ENCODE results near the gene CENPP.

GRCh38 chr9:92493749-92494387, 168.1 kb downstream of the CENPP start:
- TF ChIP-seq CTCF (IDR thresholded peaks at IDR 0.05; ENCODE audit: low read length) (no peak), EZH2 (IDR thresholded peaks at IDR 0.05; ENCODE audit: borderline replicate concordance, low read length) (no peak)

Measured in OCI-LY1 (cell line).